Stimulated activated naive CD8-positive, alpha-beta T cell treated with anti-CD3 and anti-CD28 coated beads, Interleukin-15, Interleukin-2, amounts not matched to agents 100 ng/mL and 50 ng/mL, for 24 hours (primary cell): Measurements from ENCODE around the gene KRT83.

Experiments
- H3K27ac Mint-ChIP-seq: one replicate; pipeline ENCODE4 v1.8.0; 2021; ENCODE audit warnings: mild to moderate bottlenecking, mixed read lengths
- H3K27me3 Mint-ChIP-seq: one replicate; pipeline ENCODE4 v1.8.0; 2021; ENCODE audit warnings: mixed read lengths
- H3K36me3 Mint-ChIP-seq: one replicate; pipeline ENCODE4 v1.8.0; 2021; ENCODE audit warnings: low read depth, mixed read lengths
- H3K4me1 Mint-ChIP-seq: one replicate; pipeline ENCODE4 v1.8.0; 2021; ENCODE audit warnings: low read depth, mixed read lengths
- H3K4me3 Mint-ChIP-seq: one replicate; pipeline ENCODE4 v1.8.0; 2021; ENCODE audit warnings: mild to moderate bottlenecking, mixed read lengths
- H3K9me3 Mint-ChIP-seq: one replicate; pipeline ENCODE4 v1.8.0; 2021; ENCODE audit warnings: mixed read lengths

The KRT83 gene

GRCh38 chr12:52320784-52321400 lies at the start of gene KRT83:
TSS of gene KRT83 (minus strand) at chr12:52321398. CDS start at chr12:52321335, 63 bp downstream.
- Mint-ChIP-seq H3K36me3 (no peaks in the 10 kb centered on the region), H3K27me3 (peaks cover 27% of the 10 kb centered on the region), H3K4me3 (no peak within 1 kb of the TSS), H3K4me1 (no peaks in the 10 kb centered on the region), H3K27ac (no peak within 1 kb of the TSS), H3K9me3 (no peaks in the 10 kb centered on the region)

- Mint-ChIP-seq H3K27ac (no peak overlapping the region), H3K4me3 (no peak overlapping the region), H3K36me3 (no peaks in the 10 kb centered on the region), H3K27me3 (no peaks in the 10 kb centered on the region), H3K9me3 (peaks cover 4% of the 10 kb centered on the region), H3K4me1 (no peaks in the 10 kb centered on the region)
Measured at GRCh38 chr12:52369809-52370208, 48.6 kb upstream of the KRT83 start.

- Mint-ChIP-seq H3K27me3 (no peaks in the 10 kb centered on the region), H3K4me3 (no peak overlapping the region), H3K36me3 (no peaks in the 10 kb centered on the region), H3K9me3 (peaks cover 2% of the 10 kb centered on the region), H3K4me1 (no peaks in the 10 kb centered on the region), H3K27ac (no peak overlapping the region)
Measured at GRCh38 chr12:52369211-52369610, 48.0 kb upstream of the KRT83 start.

GRCh38 chr12:52368508-52368907 lies 47.3 kb upstream of the KRT83 start:
- no peaks in the 10 kb centered on the region for H3K36me3 Mint-ChIP-seq
- H3K4me3 Mint-ChIP-seq: no peak overlapping the region
- H3K4me1 Mint-ChIP-seq: no peaks in the 10 kb centered on the region
- H3K27ac Mint-ChIP-seq: no peak overlapping the region
- no peaks in the 10 kb centered on the region for H3K27me3 Mint-ChIP-seq
- no peaks in the 10 kb centered on the region for H3K9me3 Mint-ChIP-seq

GRCh38 chr12:52367876-52368275 lies 46.7 kb upstream of the KRT83 start:
- no peaks in the 10 kb centered on the region for H3K27me3 Mint-ChIP-seq
- no peak overlapping the region for H3K4me3 Mint-ChIP-seq
- H3K36me3 Mint-ChIP-seq: no peaks in the 10 kb centered on the region
- H3K27ac Mint-ChIP-seq: no peak overlapping the region
- H3K4me1 Mint-ChIP-seq: no peaks in the 10 kb centered on the region
- no peaks in the 10 kb centered on the region for H3K9me3 Mint-ChIP-seq

- no peak within 1 kb of the TSS for H3K4me3 Mint-ChIP-seq
- H3K9me3 Mint-ChIP-seq: no peaks in the 10 kb centered on the region
- H3K27ac Mint-ChIP-seq: no peak within 1 kb of the TSS
- no peaks in the 10 kb centered on the region for H3K27me3 Mint-ChIP-seq
- H3K36me3 Mint-ChIP-seq: no peaks in the 10 kb centered on the region
- no peaks in the 10 kb centered on the region for H3K4me1 Mint-ChIP-seq
Measured at GRCh38 chr12:52366738-52367485, 45.7 kb upstream of the KRT83 start, which contains the start of gene KRT85. TSS of gene KRT85 (minus strand) at chr12:52367481. CDS start at chr12:52367405, 76 bp downstream.

- no peak overlapping the region for H3K4me3 Mint-ChIP-seq
- H3K27ac Mint-ChIP-seq: no peak overlapping the region
- no peaks in the 10 kb centered on the region for H3K27me3 Mint-ChIP-seq
- no peaks in the 10 kb centered on the region for H3K9me3 Mint-ChIP-seq
- no peaks in the 10 kb centered on the region for H3K4me1 Mint-ChIP-seq
- no peaks in the 10 kb centered on the region for H3K36me3 Mint-ChIP-seq
Measured at GRCh38 chr12:52364901-52365489, 43.8 kb upstream of the KRT83 start.

GRCh38 chr12:52364061-52364460 lies 42.9 kb upstream of the KRT83 start:
- H3K4me1 Mint-ChIP-seq: peaks cover 7% of the 10 kb centered on the region
- no peaks in the 10 kb centered on the region for H3K9me3 Mint-ChIP-seq
- no peak overlapping the region for H3K4me3 Mint-ChIP-seq
- no peak overlapping the region for H3K27ac Mint-ChIP-seq
- no peaks in the 10 kb centered on the region for H3K36me3 Mint-ChIP-seq
- no peaks in the 10 kb centered on the region for H3K27me3 Mint-ChIP-seq

GRCh38 chr12:52363111-52363679 lies 42.0 kb upstream of the KRT83 start:
- no peak overlapping the region for H3K27ac Mint-ChIP-seq
- no peaks in the 10 kb centered on the region for H3K27me3 Mint-ChIP-seq
- peaks cover 16% of the 10 kb centered on the region for H3K4me1 Mint-ChIP-seq
- no peak overlapping the region for H3K4me3 Mint-ChIP-seq
- no peaks in the 10 kb centered on the region for H3K9me3 Mint-ChIP-seq
- no peaks in the 10 kb centered on the region for H3K36me3 Mint-ChIP-seq

GRCh38 chr12:52362118-52362726 lies 41.0 kb upstream of the KRT83 start:
- no peak overlapping the region for H3K4me3 Mint-ChIP-seq
- no peak overlapping the region for H3K27ac Mint-ChIP-seq
- H3K9me3 Mint-ChIP-seq: no peaks in the 10 kb centered on the region
- H3K27me3 Mint-ChIP-seq: no peaks in the 10 kb centered on the region
- H3K4me1 Mint-ChIP-seq: peaks cover 24% of the 10 kb centered on the region
- H3K36me3 Mint-ChIP-seq: no peaks in the 10 kb centered on the region

GRCh38 chr12:52361553-52361952 lies 40.4 kb upstream of the KRT83 start:
- Mint-ChIP-seq H3K4me3 (no peak overlapping the region), H3K27me3 (no peaks in the 10 kb centered on the region), H3K9me3 (no peaks in the 10 kb centered on the region), H3K36me3 (no peaks in the 10 kb centered on the region), H3K27ac (no peak overlapping the region), H3K4me1 (peaks cover 24% of the 10 kb centered on the region)

- Mint-ChIP-seq H3K27me3 (no peaks in the 10 kb centered on the region), H3K4me1 (peaks cover 24% of the 10 kb centered on the region), H3K9me3 (no peaks in the 10 kb centered on the region), H3K27ac (no peak overlapping the region), H3K4me3 (no peak overlapping the region), H3K36me3 (no peaks in the 10 kb centered on the region)
Measured at GRCh38 chr12:52360663-52361271, 39.6 kb upstream of the KRT83 start.

- H3K4me1 Mint-ChIP-seq: peaks cover 24% of the 10 kb centered on the region
- no peak overlapping the region for H3K27ac Mint-ChIP-seq
- no peaks in the 10 kb centered on the region for H3K27me3 Mint-ChIP-seq
- no peak overlapping the region for H3K4me3 Mint-ChIP-seq
- no peaks in the 10 kb centered on the region for H3K9me3 Mint-ChIP-seq
- no peaks in the 10 kb centered on the region for H3K36me3 Mint-ChIP-seq
Measured at GRCh38 chr12:52360106-52360662, 39.0 kb upstream of the KRT83 start.

- no peak overlapping the region for H3K4me3 Mint-ChIP-seq
- H3K9me3 Mint-ChIP-seq: no peaks in the 10 kb centered on the region
- no peak overlapping the region for H3K27ac Mint-ChIP-seq
- H3K4me1 Mint-ChIP-seq: peaks cover 24% of the 10 kb centered on the region
- no peaks in the 10 kb centered on the region for H3K27me3 Mint-ChIP-seq
- no peaks in the 10 kb centered on the region for H3K36me3 Mint-ChIP-seq
Measured at GRCh38 chr12:52359621-52360061, 38.4 kb upstream of the KRT83 start.
